HepG2 (cell line): ENCODE measurements around the gene CDIP1. TPM values are rescaled to one million over a fixed set of nuclear protein-coding genes. Genes with fewer than 3 reads are reported as not detected.

ENCODE experiments used
- CBX5 ChIP-seq: sonication (generic); formaldehyde crosslinking; IDR thresholded peaks from 2 replicates; pipeline ENCODE4 v1.4.0; 2020; ENCODE audit warnings: missing genetic modification reagents, borderline replicate concordance
- HDAC1 ChIP-seq: sonication (generic); formaldehyde crosslinking; IDR thresholded peaks from 2 replicates; pipeline ENCODE4 v1.5.1; 2020; ENCODE audit warnings: mild to moderate bottlenecking, missing genetic modification reagents
- HOXA3 ChIP-seq: sonication (generic); formaldehyde crosslinking; IDR thresholded peaks from 2 replicates; pipeline ENCODE4 v1.5.0; 2020; ENCODE audit warnings: missing genetic modification reagents
- MAZ ChIP-seq, 2 experiments: sonication (generic) in 1 of 2; formaldehyde crosslinking in 1 of 2; IDR thresholded peaks; 2 replicates each; pipeline versions ENCODE4 v1.5.0 to v1.6.1; 2012 to 2020; ENCODE audit warnings: low read depth in 2 of 2, mild to moderate bottlenecking in 2 of 2, borderline replicate concordance in 1 of 2, improper control_type of control experiment in 1 of 2, low read length in 1 of 2, missing genetic modification reagents in 1 of 2, moderate library complexity in 1 of 2
- MED1 ChIP-seq: sonication (generic); formaldehyde crosslinking; IDR thresholded peaks from 2 replicates; pipeline ENCODE4 v1.4.0; 2020; ENCODE audit warnings: missing genetic modification reagents
- NAIF1 ChIP-seq: sonication (generic); formaldehyde crosslinking; IDR thresholded peaks from 2 replicates; pipeline ENCODE4 v1.5.0; 2020; ENCODE audit warnings: mild to moderate bottlenecking, missing genetic modification reagents, borderline replicate concordance
- NFYB ChIP-seq: sonication (generic); formaldehyde crosslinking; IDR thresholded peaks from 2 replicates; pipeline ENCODE4 v1.4.0; 2020; ENCODE audit warnings: missing genetic modification reagents
- PITX1 ChIP-seq: sonication (generic); formaldehyde crosslinking; IDR thresholded peaks from 2 replicates; pipeline ENCODE4 v1.5.1; 2020; ENCODE audit warnings: mild to moderate bottlenecking, missing genetic modification reagents
- POLR2G ChIP-seq: fragments of 200-400 bp; formaldehyde crosslinking; IDR thresholded peaks from 2 replicates; pipeline ENCODE4 v1.6.1; 2018; ENCODE audit warnings: mild to moderate bottlenecking, low read depth, low read length, moderate library complexity
- SALL2 ChIP-seq: sonication (generic); formaldehyde crosslinking; IDR thresholded peaks from 2 replicates; pipeline ENCODE4 v1.8.1; 2023; ENCODE audit warnings: mild to moderate bottlenecking, missing genetic modification reagents, inconsistent platforms
- YY1 ChIP-seq: IDR thresholded peaks from 2 replicates; pipeline ENCODE4 v1.6.1; 2011; ENCODE audit warnings: low read length, low read depth, moderate library complexity, mild to moderate bottlenecking; ENCODE audit not compliant: insufficient read depth, insufficient replicate concordance
- ZBTB20 ChIP-seq: sonication (generic); formaldehyde crosslinking; IDR thresholded peaks from 2 replicates; pipeline ENCODE4 v1.8.1; 2023; ENCODE audit warnings: missing genetic modification reagents, low read depth, mild to moderate bottlenecking, borderline replicate concordance
- ZNF225 ChIP-seq: sonication (generic); formaldehyde crosslinking; IDR thresholded peaks from 2 replicates; pipeline ENCODE4 v1.4.0; 2020; ENCODE audit warnings: mild to moderate bottlenecking, missing genetic modification reagents
- ZNF234 ChIP-seq: sonication (generic); formaldehyde crosslinking; conservative IDR thresholded peaks from 2 replicates; pipeline ENCODE4 v1.5.1; 2020; ENCODE audit warnings: mild to moderate bottlenecking, missing genetic modification reagents
- ZNF737 ChIP-seq: sonication (generic); formaldehyde crosslinking; IDR thresholded peaks from 2 replicates; pipeline ENCODE4 v1.5.0; 2020; ENCODE audit warnings: missing genetic modification reagents, mild to moderate bottlenecking, borderline replicate concordance
- ZNF878 ChIP-seq: sonication (generic); formaldehyde crosslinking; IDR thresholded peaks from 2 replicates; pipeline ENCODE4 v1.8.1; 2023; ENCODE audit warnings: mild to moderate bottlenecking, missing genetic modification reagents, moderate library complexity
- polyA plus RNA-seq, 8 experiments: library from polyadenylated mRNA; depleted of rRNA in 3 of 8; stranded (reverse) in 7 of 8; unstranded in 1 of 8; fragments of >200 nt; fragmentation: Illumina TruSeq in 4 of 8; extraction: Trizol in 4 of 8; gene quantifications; 2 replicates each; pipeline versions ENCODE4 v1.2.1 to v1.2.3, GENCODE V29; 2011 to 2016; ENCODE audit warnings: low read depth in 4 of 8, missing spikeins in 1 of 8, mixed read lengths in 1 of 8; ENCODE audit not compliant: insufficient read depth in 1 of 8
- total RNA-seq, 5 experiments: library from RNA; depleted of rRNA; stranded (reverse); fragments of >200 nt; fragmentation: Illumina TruSeq; extraction: Trizol; gene quantifications; 2 replicates each; pipeline ENCODE4 v1.2.3, GENCODE V29; 2016; ENCODE audit warnings: low read depth in 1 of 5
- TF ChIP-seq, protein P1 (sequence below): sonication (generic); formaldehyde crosslinking; IDR thresholded peaks from 2 replicates; pipeline ENCODE4 v1.4.0; 2020; ENCODE audit warnings: low read depth, missing genetic modification reagents
- TF ChIP-seq, protein P2 (sequence below): sonication (generic); formaldehyde crosslinking; IDR thresholded peaks from 2 replicates; pipeline ENCODE4 v1.4.0; 2020; ENCODE audit warnings: missing genetic modification reagents

The CDIP1 gene
- total and polyA plus RNA-seq, 2 of the 13 experiments (the other 11 are each of a cell fraction or from before 2014, with no cell fraction given): 31.2 to 56.7 TPM

DNA sequence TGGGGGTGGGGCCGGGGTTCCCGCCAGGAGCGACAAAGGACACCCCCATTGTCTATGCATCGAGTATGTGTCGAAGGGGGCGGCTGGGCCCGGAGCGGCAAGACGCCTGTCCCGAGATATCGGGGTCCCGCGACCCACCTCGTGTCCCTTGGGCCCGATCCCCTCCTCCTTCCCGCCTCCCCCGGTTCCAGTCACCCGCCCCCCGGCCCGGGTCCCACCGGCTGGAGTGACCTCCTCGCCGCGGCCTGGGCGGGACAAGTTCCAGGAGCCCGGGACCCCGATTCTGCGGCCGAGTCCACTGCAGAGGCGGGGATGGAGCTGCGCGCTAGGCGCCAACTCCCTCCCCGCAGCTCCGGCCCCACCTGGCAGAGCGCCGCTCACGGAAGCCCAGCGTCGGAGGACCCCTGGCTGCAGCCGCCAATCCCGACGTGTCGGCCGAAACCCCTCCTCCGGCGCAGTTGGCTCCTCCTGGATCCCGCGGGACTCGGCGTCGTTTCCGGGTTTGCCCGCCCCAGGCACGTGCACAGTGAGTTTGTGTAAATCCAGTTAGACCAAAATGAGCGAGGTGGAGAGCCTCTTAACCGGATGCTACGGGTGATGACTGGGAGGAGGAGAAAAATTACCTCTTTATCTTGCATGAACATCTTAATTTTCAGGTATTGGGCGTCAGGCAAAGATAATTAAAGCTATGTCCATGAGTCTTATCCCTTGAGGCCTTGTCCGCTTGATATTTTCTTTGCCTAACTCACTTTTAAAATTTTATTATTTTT lies 64.2 kb downstream of the CDIP1 start, which contains the start of gene NMRAL1 (continued):
- TF ChIP-seq, protein P1, sequence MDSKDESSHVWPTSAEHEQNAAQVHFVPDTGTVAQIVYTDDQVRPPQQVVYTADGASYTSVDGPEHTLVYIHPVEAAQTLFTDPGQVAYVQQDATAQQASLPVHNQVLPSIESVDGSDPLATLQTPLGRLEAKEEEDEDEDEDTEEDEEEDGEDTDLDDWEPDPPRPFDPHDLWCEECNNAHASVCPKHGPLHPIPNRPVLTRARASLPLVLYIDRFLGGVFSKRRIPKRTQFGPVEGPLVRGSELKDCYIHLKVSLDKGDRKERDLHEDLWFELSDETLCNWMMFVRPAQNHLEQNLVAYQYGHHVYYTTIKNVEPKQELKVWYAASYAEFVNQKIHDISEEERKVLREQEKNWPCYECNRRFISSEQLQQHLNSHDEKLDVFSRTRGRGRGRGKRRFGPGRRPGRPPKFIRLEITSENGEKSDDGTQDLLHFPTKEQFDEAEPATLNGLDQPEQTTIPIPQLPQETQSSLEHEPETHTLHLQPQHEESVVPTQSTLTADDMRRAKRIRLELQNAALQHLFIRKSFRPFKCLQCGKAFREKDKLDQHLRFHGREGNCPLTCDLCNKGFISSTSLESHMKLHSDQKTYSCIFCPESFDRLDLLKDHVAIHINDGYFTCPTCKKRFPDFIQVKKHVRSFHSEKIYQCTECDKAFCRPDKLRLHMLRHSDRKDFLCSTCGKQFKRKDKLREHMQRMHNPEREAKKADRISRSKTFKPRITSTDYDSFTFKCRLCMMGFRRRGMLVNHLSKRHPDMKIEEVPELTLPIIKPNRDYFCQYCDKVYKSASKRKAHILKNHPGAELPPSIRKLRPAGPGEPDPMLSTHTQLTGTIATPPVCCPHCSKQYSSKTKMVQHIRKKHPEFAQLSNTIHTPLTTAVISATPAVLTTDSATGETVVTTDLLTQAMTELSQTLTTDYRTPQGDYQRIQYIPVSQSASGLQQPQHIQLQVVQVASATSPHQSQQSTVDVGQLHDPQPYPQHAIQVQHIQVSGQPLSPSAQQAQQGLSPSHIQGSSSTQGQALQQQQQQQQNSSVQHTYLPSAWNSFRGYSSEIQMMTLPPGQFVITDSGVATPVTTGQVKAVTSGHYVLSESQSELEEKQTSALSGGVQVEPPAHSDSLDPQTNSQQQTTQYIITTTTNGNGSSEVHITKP: peak; percentile 86; the same call in 1 of the 2 replicates
- TF ChIP-seq HDAC1 (peak; percentile 72), ZNF225 (CRISPR knock-in tag) (no peak), ZNF234 (CRISPR knock-in tag) (no peak), NFYB (CRISPR knock-in tag) (0 out of 2 replicates have a peak, but pooled peaks have one; percentile 47), POLR2G (peak; percentile 79), ZNF878 (CRISPR knock-in tag) (peak; percentile 37; the same call in 1 of the 2 replicates), SALL2 (CRISPR knock-in tag) (no peak), ZNF737 (no peak), MED1 (peak; percentile 46; the same call in 1 of the 2 replicates), HOXA3 (peak; percentile 71), CBX5 (CRISPR knock-in tag) (peak; percentile 17; the same call in 1 of the 2 replicates), YY1 (peak; percentile 36), ZBTB20 (CRISPR knock-in tag) (peak; percentile 44; the same call in 1 of the 2 replicates), PITX1 (CRISPR knock-in tag) (peak; percentile 69), NAIF1 (CRISPR knock-in tag) (0 out of 2 replicates have a peak, but pooled peaks have one; percentile 34), MAZ (IDR thresholded peaks at IDR 0.05; ENCODE audit: borderline replicate concordance, low read depth, low read length) (no peak), MAZ (CRISPR knock-in tag; IDR thresholded peaks at IDR 0.05; ENCODE audit: low read depth) (0 out of 2 replicates have a peak, but pooled peaks have one; percentile 16)
- TF ChIP-seq, protein P2, sequence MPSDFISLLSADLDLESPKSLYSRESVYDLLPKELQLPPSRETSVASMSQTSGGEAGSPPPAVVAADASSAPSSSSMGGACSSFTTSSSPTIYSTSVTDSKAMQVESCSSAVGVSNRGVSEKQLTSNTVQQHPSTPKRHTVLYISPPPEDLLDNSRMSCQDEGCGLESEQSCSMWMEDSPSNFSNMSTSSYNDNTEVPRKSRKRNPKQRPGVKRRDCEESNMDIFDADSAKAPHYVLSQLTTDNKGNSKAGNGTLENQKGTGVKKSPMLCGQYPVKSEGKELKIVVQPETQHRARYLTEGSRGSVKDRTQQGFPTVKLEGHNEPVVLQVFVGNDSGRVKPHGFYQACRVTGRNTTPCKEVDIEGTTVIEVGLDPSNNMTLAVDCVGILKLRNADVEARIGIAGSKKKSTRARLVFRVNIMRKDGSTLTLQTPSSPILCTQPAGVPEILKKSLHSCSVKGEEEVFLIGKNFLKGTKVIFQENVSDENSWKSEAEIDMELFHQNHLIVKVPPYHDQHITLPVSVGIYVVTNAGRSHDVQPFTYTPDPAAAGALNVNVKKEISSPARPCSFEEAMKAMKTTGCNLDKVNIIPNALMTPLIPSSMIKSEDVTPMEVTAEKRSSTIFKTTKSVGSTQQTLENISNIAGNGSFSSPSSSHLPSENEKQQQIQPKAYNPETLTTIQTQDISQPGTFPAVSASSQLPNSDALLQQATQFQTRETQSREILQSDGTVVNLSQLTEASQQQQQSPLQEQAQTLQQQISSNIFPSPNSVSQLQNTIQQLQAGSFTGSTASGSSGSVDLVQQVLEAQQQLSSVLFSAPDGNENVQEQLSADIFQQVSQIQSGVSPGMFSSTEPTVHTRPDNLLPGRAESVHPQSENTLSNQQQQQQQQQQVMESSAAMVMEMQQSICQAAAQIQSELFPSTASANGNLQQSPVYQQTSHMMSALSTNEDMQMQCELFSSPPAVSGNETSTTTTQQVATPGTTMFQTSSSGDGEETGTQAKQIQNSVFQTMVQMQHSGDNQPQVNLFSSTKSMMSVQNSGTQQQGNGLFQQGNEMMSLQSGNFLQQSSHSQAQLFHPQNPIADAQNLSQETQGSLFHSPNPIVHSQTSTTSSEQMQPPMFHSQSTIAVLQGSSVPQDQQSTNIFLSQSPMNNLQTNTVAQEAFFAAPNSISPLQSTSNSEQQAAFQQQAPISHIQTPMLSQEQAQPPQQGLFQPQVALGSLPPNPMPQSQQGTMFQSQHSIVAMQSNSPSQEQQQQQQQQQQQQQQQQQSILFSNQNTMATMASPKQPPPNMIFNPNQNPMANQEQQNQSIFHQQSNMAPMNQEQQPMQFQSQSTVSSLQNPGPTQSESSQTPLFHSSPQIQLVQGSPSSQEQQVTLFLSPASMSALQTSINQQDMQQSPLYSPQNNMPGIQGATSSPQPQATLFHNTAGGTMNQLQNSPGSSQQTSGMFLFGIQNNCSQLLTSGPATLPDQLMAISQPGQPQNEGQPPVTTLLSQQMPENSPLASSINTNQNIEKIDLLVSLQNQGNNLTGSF (CRISPR knock-in tag): no peak
